Ovary (tissue), 9 donors: ENCODE results near the gene USP13. TPM values are rescaled to one million over a fixed set of nuclear protein-coding genes. Genes with fewer than 3 reads are reported as not detected.

Experiments used
- DNase-seq, 5 donors: peaks; one replicate each; pipeline ENCODE4 v3.0.0-alpha.2; 2019 to 2020
- H3K27ac ChIP-seq, 2 donors: fragments of 200-600 bp; one replicate each; pipeline versions ENCODE4 v1.5.1 to v1.8.0; 2019 to 2022
- H3K27me3 ChIP-seq: fragments of 200-600 bp; one replicate; pipeline ENCODE4 v1.8.0; 2022
- H3K36me3 ChIP-seq: fragments of 200-600 bp; sonication (generic); one replicate; pipeline ENCODE4 v1.5.1; 2019
- H3K4me1 ChIP-seq: one replicate; pipeline ENCODE4 v1.8.1; 2013; ENCODE audit warnings: mild to moderate bottlenecking, moderate library complexity; ENCODE audit not compliant: insufficient read depth
- H3K4me3 ChIP-seq: fragments of 200-600 bp; sonication (generic); one replicate; pipeline ENCODE4 v1.5.1; 2017
- H3K9me3 ChIP-seq, 2 donors: fragments of 200-600 bp in 1 of 2; sonication (generic) in 1 of 2; one replicate each; pipeline versions ENCODE4 v1.5.1 to v1.8.1; 2013 to 2019; ENCODE audit warnings: mild to moderate bottlenecking in 1 of 2, moderate library complexity in 1 of 2
- EP300 ChIP-seq: sonication (generic); formaldehyde crosslinking; IDR thresholded peaks from one replicate; pipeline ENCODE4 v1.6.1; 2017; ENCODE audit warnings: antibody characterized with exemption
- POLR2A ChIP-seq: fragments of 450-650 bp; IDR thresholded peaks from one replicate; pipeline ENCODE4 v1.6.1; 2017; ENCODE audit warnings: antibody characterized with exemption, mild to moderate bottlenecking, moderate library complexity
- WGBS, 3 donors: extraction: QIAGEN DNeasy Blood & Tissue Kit in 1 of 3; methylation state at CpG; one replicate each; pipeline versions ENCODE4 v1.1.5 to v1.1.7; 2013 to 2017; 5-methylcytosine and 5-hydroxymethylcytosine counted together
- intact Hi-C, 4 donors: fragments of 100-400 bp; cut with DNase I; formaldehyde crosslinking; loops; one replicate each; pipeline versions ENCODE4 v1.11.0 to v1.15.1; 2022 to 2023
- polyA plus RNA-seq, 2 donors: library from polyadenylated mRNA; stranded (reverse); fragments of 200-250 nt in 1 of 2; fragments of 350-450 nt in 1 of 2; fragmentation: Illumina TruSeq in 1 of 2; extraction: RNeasy Lipid Tissue Mini Kit (QIAGEN cat#74804) in 1 of 2; gene quantifications; one replicate each; pipeline ENCODE4 v1.2.3, GENCODE V29; 2013 to 2014
- total RNA-seq, 7 donors: library from RNA; depleted of rRNA in 2 of 7; stranded (reverse); fragments of >200 nt in 2 of 7; fragmentation: NEBNext Ultra II Directional in 3 of 7; extraction: Animal tissue kit (Norgen Biotek cat#: 25700) in 3 of 7; gene quantifications; one replicate each; pipeline versions ENCODE4 v1.1.0 to v1.2.4, GENCODE V29; 2016 to 2023
- TF ChIP-seq, protein P1 (sequence below), 3 donors: fragments of 450-650 bp in 2 of 3; fragments of 200-600 bp in 1 of 3; IDR thresholded peaks; one replicate each; pipeline versions ENCODE4 v1.5.1 to v1.8.0; 2016 to 2022; ENCODE audit warnings: antibody characterized with exemption in 3 of 3, mild to moderate bottlenecking in 1 of 3
- donor health status: DM: no; HTN: no; CAD: no; lungs with moderate emphysema.
- donor health status: DM: no; HTN: no; CAD: no.
- donor health status: Bipolar disorder and iron deficiency.
- donor health status: DM: yes; HTN: yes; CAD: no.
- donor health status: DM: no; HTN: no; CAD: no.
- donor health status: DM: yes; HTN: yes; CAD: no.

Gene USP13
- total and polyA plus RNA-seq, 9 donors: 7.0 to 26.3 (median 19.4) TPM

DNA sequence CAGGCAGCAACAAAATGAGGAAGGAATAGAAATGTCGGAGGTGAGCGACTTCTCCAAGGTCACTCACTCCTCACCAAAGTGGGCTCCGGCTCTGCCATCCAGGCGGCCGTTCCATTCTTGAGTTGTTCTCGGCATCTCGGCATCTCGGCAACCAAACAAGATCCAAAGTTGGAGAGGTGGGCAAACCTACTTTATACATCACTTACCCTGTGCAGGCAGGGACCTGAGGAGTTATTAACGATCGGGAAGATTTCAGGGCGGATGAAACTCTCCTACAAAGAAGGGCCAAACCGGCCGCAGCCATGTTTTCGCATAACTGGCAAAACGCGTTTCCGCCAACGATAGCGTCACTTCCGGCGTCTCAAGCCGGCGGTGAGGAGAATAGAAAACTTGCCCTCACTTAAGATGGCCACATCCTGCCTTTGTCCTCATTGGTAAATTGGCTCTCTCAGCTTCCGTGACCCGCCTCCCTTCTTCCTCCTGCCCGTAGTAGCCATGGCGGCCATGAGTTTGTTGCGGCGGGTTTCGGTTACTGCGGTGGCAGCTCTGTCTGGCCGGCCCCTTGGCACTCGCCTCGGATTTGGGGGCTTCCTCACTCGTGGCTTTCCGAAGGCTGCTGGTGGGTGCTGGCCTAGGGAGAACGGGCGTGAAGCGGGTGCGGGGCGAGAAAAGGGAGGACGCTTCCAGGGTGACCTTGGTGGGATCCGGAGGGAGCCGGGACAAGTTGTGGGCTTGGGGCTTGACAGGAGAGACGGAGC, 48.3 kb upstream of the USP13 start, which contains the start of the genes MRPL47 and NDUFB5:
TSS of gene MRPL47 (minus strand) at position 318 of the 758 bp plus-strand sequence. CDS start at position 304, 14 bp downstream.
TSS of gene NDUFB5 (plus strand) at position 474 of the 758 bp plus-strand sequence. CDS start at position 496, 22 bp downstream.
- intact Hi-C loops: loop anchor here in 1 of 4 donors (5.0 kb wide), 1 partner anchor 53 kb away; no protein-coding TSS in a partner anchor
- peak within 1 kb of the TSS; percentile 64 to 71 for H3K27ac ChIP-seq
- TF ChIP-seq POLR2A (peak; percentile 75), EP300 (no peak)
- TF ChIP-seq, protein P1, sequence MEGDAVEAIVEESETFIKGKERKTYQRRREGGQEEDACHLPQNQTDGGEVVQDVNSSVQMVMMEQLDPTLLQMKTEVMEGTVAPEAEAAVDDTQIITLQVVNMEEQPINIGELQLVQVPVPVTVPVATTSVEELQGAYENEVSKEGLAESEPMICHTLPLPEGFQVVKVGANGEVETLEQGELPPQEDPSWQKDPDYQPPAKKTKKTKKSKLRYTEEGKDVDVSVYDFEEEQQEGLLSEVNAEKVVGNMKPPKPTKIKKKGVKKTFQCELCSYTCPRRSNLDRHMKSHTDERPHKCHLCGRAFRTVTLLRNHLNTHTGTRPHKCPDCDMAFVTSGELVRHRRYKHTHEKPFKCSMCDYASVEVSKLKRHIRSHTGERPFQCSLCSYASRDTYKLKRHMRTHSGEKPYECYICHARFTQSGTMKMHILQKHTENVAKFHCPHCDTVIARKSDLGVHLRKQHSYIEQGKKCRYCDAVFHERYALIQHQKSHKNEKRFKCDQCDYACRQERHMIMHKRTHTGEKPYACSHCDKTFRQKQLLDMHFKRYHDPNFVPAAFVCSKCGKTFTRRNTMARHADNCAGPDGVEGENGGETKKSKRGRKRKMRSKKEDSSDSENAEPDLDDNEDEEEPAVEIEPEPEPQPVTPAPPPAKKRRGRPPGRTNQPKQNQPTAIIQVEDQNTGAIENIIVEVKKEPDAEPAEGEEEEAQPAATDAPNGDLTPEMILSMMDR (IDR thresholded peaks at IDR 0.05): no peak
- no peaks in the 10 kb centered on the region for H3K36me3 ChIP-seq
- DNase-seq: peak; percentile 92 to 95 (median 93)
- no peaks in the 10 kb centered on the region for H3K4me1 ChIP-seq
- H3K27me3 ChIP-seq: no peaks in the 10 kb centered on the region
- peak within 1 kb of the TSS; percentile 70 for H3K4me3 ChIP-seq
- 0 to 1% (median 1%) methylated on average over 45 of the region's 45 CpGs for WGBS, 3 donors
- no peaks in the 10 kb centered on the region for H3K9me3 ChIP-seq

DNA sequence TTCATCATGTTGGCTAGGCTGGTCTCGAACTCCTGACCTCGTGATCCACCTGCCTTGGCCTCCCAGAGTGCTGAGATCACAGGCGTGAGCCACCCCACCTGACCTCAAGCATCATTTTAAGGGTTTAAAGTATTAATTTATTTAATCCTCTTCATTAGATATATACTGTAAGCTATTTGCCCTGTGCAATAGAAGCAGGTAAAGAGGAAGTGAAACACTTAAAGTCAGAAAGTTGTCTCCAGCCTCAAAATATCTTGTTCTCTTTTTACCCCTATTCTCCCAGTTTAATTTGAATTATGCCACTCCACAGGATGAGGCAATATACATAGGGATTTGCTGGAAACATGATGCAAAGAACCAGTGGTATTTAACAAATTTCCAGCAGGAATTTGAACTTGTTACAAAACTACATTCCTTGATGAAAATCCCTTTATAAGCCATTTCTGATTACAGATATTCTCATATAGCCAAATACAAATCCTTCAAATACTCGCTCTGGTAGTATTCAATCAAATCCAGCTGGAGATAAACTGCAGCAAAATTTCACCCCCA, 46.2 kb upstream of the USP13 start:
- 88 to 95% (median 92%) methylated on average over 4 of the region's 4 CpGs for WGBS, 3 donors
- Histone ChIP-seq H3K36me3 (no peaks in the 10 kb centered on the region), H3K4me1 (no peaks in the 10 kb centered on the region), H3K4me3 (no peak overlapping the region), H3K27me3 (no peaks in the 10 kb centered on the region), H3K27ac (no peak overlapping the region), H3K9me3 (no peaks in the 10 kb centered on the region)
- DNase-seq: no peak
- intact Hi-C loops: loop anchor here in 1 of 4 donors (5.0 kb wide), 1 partner anchor 51 kb away; no protein-coding TSS in a partner anchor
- no peak for TF ChIP-seq POLR2A
- no peak for TF ChIP-seq EP300
- TF ChIP-seq, protein P1 (IDR thresholded peaks at IDR 0.05): no peak

DNA sequence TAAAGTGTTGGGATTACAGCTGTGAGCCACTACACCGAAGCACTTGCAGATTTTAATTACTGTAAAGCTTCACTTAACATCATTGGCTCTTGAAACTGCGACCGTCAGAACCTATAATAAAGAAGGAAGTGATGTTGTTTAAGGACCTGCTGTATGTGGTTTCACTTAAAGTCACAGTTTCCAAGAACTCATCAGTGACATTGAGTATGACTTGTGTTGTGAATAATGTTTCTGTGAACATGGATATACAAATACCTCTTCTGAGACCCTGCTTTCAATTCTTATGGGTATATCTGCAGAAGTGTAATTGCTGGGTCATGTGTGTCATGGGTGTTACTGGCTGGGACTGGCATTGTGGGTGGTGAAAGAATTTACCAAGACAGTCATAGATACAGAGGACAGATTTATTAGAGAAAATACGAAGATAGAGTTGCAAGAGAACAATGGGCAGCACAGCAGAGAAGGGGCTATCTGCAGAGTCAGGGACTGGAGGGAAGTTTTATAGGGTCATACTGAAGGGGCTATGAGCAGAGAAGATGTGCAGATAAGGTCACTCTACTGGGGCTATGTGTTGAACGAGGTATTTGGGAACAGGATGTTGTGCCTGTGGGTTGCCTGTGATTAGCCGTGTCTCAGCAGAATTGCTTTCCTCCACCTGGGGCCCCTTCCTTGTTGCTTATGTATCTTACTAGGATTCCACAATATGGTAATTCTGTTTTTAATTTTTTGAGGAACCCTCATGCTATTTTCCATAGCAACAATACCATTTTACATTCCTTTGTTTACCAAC, 43.7 kb upstream of the USP13 start:
- TF ChIP-seq, protein P1 (IDR thresholded peaks at IDR 0.05): no peak
- TF ChIP-seq POLR2A: no peak
- no peak for TF ChIP-seq EP300
- Histone ChIP-seq H3K36me3 (no peaks in the 10 kb centered on the region), H3K27ac (no peak overlapping the region), H3K4me1 (no peaks in the 10 kb centered on the region), H3K27me3 (no peaks in the 10 kb centered on the region), H3K9me3 (no peaks in the 10 kb centered on the region), H3K4me3 (no peak overlapping the region)
- WGBS, 3 donors: 76 to 84% (median 82%) methylated on average over 6 of the region's 6 CpGs
- no peak for DNase-seq
- intact Hi-C loops: loop anchor here in 1 of 4 donors (5.0 kb wide), 1 partner anchor 48 kb away; no protein-coding TSS in a partner anchor

DNA sequence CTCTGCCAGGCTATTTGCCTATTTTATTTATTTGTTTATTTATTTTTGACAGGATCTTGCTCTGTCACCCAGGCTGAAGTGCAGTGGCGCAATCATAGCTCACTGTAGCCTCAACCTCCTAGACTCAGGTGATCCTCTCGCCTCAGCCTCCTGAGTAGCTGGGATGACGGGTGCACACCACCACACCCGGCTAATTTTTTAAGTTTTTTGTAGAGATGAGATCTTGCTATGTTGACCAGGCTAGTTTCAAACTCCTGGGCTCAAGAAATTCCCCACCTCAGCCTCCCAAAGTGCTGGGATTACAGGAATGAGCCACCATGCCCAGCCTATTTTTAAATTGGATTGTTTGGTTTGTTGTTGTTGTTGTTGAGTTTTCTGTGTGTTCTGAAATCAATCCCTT, 42.8 kb upstream of the USP13 start:
- DNase-seq: no peak
- whole genome bisulfite sequencing, 3 donors: 97 to 98% (median 98%) methylated on average over 4 of the region's 4 CpGs
- H3K27me3 ChIP-seq: no peaks in the 10 kb centered on the region
- no peaks in the 10 kb centered on the region for H3K4me1 ChIP-seq
- H3K9me3 ChIP-seq: no peaks in the 10 kb centered on the region
- H3K27ac ChIP-seq: no peak overlapping the region
- no peak overlapping the region for H3K4me3 ChIP-seq
- intact Hi-C loops: no loop called here
- no peaks in the 10 kb centered on the region for H3K36me3 ChIP-seq
- TF ChIP-seq POLR2A (no peak), EP300 (no peak)
- TF ChIP-seq, protein P1 (IDR thresholded peaks at IDR 0.05): no peak
